Mucosa of descending colon (tissue), 3 donors: ENCODE results near the gene LYSMD1. TPM values are rescaled to one million over a fixed set of nuclear protein-coding genes. Genes with fewer than 3 reads are reported as not detected.

ENCODE experiments used
- ATAC-seq: fragments of 200-7000 bp; cut with Tn5 transposase; one replicate; pipeline ENCODE4 v1.9.1; 2020; ENCODE audit warnings: mild to moderate bottlenecking, moderate library complexity
- DNase-seq, 3 donors: peaks; one replicate each; pipeline ENCODE4 v3.0.0-alpha.2; 2020
- H3K36me3 ChIP-seq: fragments of 200-600 bp; one replicate; pipeline ENCODE4 v1.8.0; 2021; ENCODE audit warnings: low read depth, mild to moderate bottlenecking
- H3K4me1 ChIP-seq: fragments of 200-600 bp; one replicate; pipeline ENCODE4 v1.8.0; 2021; ENCODE audit warnings: low read depth, mild to moderate bottlenecking
- H3K4me3 ChIP-seq: fragments of 200-600 bp; one replicate; pipeline ENCODE4 v1.8.0; 2021; ENCODE audit warnings: mild to moderate bottlenecking
- H3K9me3 ChIP-seq: fragments of 200-600 bp; one replicate; pipeline ENCODE4 v1.8.0; 2021; ENCODE audit warnings: mild to moderate bottlenecking
- intact Hi-C, 2 donors: fragments of 100-400 bp; cut with DNase I in 1 of 2; cut with micrococcal nuclease in 1 of 2; formaldehyde crosslinking; loops; one replicate each; pipeline versions ENCODE4 v1.11.0 to v1.11.1; 2022; cut with DNase I, micrococcal nuclease
- total RNA-seq, 3 donors: library from RNA; stranded (reverse); fragmentation: NEBNext Ultra II Directional in 2 of 3; extraction: Animal tissue kit (Norgen Biotek cat#: 25700) in 2 of 3; gene quantifications; one replicate each; pipeline versions ENCODE4 v1.2.1 to v1.2.4, GENCODE V29; 2021 to 2023
- TF ChIP-seq, protein P1 (sequence below): fragments of 200-600 bp; IDR thresholded peaks from one replicate; pipeline ENCODE4 v1.8.0; 2022; ENCODE audit warnings: antibody characterized with exemption, mild to moderate bottlenecking
- donor health status: DM: no; HTN: no; CAD: no; lungs with moderate emphysema.
- donor health status: DM: no; HTN: no; CAD: no.
- donor health status: DM: no; HTN: yes; CAD: no.

Gene LYSMD1
- total RNA-seq, 3 donors from 2014 or later, result 7.6 to 14.0 (median 10.0) TPM

DNA sequence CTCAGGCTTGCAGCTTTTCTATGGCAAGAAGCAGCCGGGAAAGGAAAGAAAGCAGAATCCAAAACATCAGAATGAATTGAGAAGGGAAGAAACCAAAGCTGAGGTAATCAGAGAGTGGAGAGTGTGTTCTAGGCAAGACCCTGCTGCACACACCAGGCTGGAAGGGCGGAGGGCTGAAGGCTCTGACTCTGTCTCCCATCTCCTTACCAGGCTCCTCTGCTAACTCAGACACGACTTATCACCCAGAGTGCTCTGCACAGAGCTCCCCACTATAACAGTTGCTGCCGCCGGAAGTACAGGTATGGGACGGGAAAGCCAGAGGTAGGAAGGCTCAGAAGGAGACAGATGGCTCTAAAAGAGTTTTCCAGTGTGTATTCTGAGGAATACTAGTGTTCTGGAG, 1.4 kb upstream of the LYSMD1 start:
- ATAC-seq (no peak), DNase-seq (no peak)
- Histone ChIP-seq H3K36me3 (no peaks in the 10 kb centered on the region), H3K4me3 (no peak overlapping the region), H3K9me3 (no peaks in the 10 kb centered on the region), H3K4me1 (peaks cover 11% of the 10 kb centered on the region)
- intact Hi-C loops, result no loop called here
- TF ChIP-seq, protein P1, sequence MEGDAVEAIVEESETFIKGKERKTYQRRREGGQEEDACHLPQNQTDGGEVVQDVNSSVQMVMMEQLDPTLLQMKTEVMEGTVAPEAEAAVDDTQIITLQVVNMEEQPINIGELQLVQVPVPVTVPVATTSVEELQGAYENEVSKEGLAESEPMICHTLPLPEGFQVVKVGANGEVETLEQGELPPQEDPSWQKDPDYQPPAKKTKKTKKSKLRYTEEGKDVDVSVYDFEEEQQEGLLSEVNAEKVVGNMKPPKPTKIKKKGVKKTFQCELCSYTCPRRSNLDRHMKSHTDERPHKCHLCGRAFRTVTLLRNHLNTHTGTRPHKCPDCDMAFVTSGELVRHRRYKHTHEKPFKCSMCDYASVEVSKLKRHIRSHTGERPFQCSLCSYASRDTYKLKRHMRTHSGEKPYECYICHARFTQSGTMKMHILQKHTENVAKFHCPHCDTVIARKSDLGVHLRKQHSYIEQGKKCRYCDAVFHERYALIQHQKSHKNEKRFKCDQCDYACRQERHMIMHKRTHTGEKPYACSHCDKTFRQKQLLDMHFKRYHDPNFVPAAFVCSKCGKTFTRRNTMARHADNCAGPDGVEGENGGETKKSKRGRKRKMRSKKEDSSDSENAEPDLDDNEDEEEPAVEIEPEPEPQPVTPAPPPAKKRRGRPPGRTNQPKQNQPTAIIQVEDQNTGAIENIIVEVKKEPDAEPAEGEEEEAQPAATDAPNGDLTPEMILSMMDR, result no peak

DNA sequence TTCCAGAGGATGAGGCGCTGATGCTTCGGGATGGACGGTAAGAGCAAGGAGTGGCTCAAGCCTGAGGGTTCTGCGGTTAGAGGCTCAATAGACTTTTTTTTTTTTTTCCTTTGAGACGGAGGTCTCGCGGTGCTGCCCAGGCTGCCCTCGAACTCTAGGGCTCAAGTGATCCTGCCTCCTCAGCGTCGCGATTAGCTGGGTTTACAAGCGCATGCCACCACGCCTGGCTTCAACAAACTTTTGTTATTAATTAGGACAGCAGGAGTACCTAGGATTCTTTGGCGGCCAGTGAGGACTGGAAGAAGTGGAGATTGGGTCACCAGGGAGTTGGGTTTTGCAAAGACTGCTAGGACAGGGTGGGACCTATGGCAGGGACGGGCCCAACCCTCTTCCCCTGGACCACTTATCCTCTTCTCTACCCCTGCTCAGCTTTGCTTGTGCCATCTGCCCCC, 829 bp upstream of the LYSMD1 start:
- H3K9me3 ChIP-seq, result no peaks in the 10 kb centered on the region
- no peaks in the 10 kb centered on the region for H3K36me3 ChIP-seq
- peaks cover 11% of the 10 kb centered on the region for H3K4me1 ChIP-seq
- peak overlapping the region; percentile 42 for H3K4me3 ChIP-seq
- intact Hi-C loops, result no loop called here
- no peak for DNase-seq
- TF ChIP-seq, protein P1, result no peak
- peak; percentile 24 for ATAC-seq

DNA sequence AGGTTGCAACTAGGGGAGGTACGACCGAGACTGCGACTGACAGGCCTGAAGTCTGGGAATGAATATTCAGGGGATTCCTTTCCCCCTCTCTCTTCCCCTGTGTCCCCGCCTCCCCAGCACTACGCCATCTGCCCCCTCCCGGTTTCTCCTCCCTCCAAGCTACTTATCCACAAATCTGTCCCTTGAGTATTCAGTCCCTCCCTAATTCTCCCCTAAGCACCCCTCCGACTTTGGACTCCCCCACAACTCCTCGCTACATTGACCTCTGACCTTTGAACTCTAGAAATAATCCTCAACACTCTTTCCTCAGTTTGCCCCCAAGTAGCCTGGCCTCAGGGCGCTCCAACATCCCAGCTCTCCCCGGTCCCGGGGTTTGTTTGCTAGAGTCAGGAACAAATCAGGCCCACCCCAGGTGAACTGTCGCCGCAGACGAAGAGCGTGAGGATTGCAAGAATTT, 393 bp downstream of the LYSMD1 start:
- Histone ChIP-seq H3K4me3 (peak overlapping the region; percentile 42), H3K4me1 (peaks cover 11% of the 10 kb centered on the region), H3K9me3 (no peaks in the 10 kb centered on the region), H3K36me3 (no peaks in the 10 kb centered on the region)
- DNase-seq (peak; percentile 48 to 68 (median 50)), ATAC-seq (peak; percentile 31)
- intact Hi-C loops, result no loop called here
- TF ChIP-seq, protein P1, result no peak

DNA sequence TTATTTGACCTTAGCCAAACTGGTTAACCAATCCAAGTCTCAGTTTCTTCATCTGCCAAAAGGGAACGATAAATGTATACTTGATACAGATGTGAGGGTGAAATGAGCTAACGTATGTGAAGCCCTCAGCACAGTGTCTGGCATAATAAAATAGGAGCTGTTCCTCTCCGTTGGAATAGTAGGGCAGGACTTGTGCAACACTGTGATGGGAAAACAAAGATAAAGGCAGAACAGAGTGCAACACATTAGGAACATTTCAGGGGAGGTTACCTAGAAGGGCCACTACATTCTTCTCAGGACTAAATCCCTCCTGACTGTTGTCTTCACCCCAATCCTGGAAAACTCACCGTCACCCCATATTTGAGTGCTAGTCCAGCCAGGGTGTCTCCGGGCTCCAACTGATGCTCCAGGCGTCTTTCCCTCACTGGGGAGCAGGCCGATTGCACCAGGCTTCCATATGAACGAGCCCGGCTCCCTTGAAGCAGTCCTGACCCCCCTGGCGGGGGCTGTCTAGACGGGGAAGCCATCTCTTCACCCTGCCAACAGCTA, 896 bp downstream of the LYSMD1 start:
- DNase-seq, result peak in 1 of 3 donors; percentile 65
- Histone ChIP-seq H3K36me3 (no peaks in the 10 kb centered on the region), H3K4me3 (peak overlapping the region; percentile 42), H3K4me1 (peaks cover 11% of the 10 kb centered on the region), H3K9me3 (no peaks in the 10 kb centered on the region)
- intact Hi-C loops, result no loop called here
- no peak for ATAC-seq
- TF ChIP-seq, protein P1, result no peak

DNA sequence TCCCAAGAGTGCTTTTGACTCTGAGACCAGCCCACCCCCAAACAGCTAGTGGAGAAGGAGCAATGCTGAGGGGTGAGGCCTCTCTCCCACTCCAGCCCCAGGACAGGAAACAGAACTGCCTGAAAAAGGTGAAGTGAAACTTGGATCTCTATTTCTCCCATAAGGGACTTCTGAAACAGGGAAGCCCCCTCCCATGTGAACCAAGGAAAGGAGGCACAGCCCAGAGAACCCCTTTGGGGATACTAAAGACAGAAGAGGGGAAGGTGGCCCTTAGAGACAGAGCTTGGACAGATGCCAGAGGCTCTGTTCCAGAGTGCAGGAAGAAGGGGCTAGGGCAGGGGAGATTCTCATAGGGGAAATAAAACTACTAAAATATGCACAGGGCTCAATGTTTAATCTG, 6.3 kb downstream of the LYSMD1 start:
- intact Hi-C loops, result no loop called here
- H3K9me3 ChIP-seq, result no peaks in the 10 kb centered on the region
- no peak overlapping the region for H3K4me3 ChIP-seq
- ATAC-seq (no peak), DNase-seq (no peak)
- TF ChIP-seq, protein P1, result no peak
- peaks cover 4% of the 10 kb centered on the region for H3K4me1 ChIP-seq
- H3K36me3 ChIP-seq, result no peaks in the 10 kb centered on the region
